GM23338 (cell line): ENCODE measurements around the gene CDH18.

ENCODE experiments used
- CREB1 ChIP-seq: fragments of 250-450 bp; sonication (Bioruptor Pico); IDR thresholded peaks from 2 replicates; pipeline ENCODE4 v1.5.0; 2020; ENCODE audit warnings: low read depth, mild to moderate bottlenecking, moderate library complexity
- CTCF ChIP-seq, 2 experiments: fragments of 200-600 bp in 1 of 2; sonication (generic) in 1 of 2; conservative IDR thresholded peaks; 2 replicates each; pipeline versions ENCODE4 v1.5.1 to v1.6.1; 2016 to 2017; ENCODE audit warnings: antibody characterized with exemption in 2 of 2, low read depth in 2 of 2, mild to moderate bottlenecking in 2 of 2, moderate library complexity in 1 of 2
- ETS1 ChIP-seq: IDR thresholded peaks from 2 replicates; pipeline ENCODE4 v1.6.1; 2016; ENCODE audit warnings: antibody characterized with exemption
- EZH2 ChIP-seq: fragments of 200-600 bp; sonication (generic); IDR thresholded peaks from one replicate; pipeline ENCODE4 v1.8.0; 2017; ENCODE audit warnings: antibody characterized with exemption, mild to moderate bottlenecking, low read depth; ENCODE audit not compliant: unreplicated experiment
- EZH2phosphoT487 ChIP-seq: fragments of 200-600 bp; sonication (generic); IDR thresholded peaks from one replicate; pipeline ENCODE4 v1.8.1; 2018; ENCODE audit warnings: antibody characterized with exemption; ENCODE audit not compliant: unreplicated experiment
- JUNB ChIP-seq: IDR thresholded peaks from one replicate; pipeline ENCODE4 v1.6.1; 2016; ENCODE audit warnings: antibody characterized with exemption; ENCODE audit not compliant: unreplicated experiment
- POLR2AphosphoS5 ChIP-seq: IDR thresholded peaks from 2 replicates; pipeline ENCODE4 v1.6.1; 2016; ENCODE audit warnings: antibody characterized with exemption, low read depth
- REST ChIP-seq: IDR thresholded peaks from one replicate; pipeline ENCODE4 v1.6.1; 2018; ENCODE audit warnings: antibody characterized with exemption; ENCODE audit not compliant: unreplicated experiment
- STAT1 ChIP-seq: IDR thresholded peaks from one replicate; pipeline ENCODE4 v1.6.1; 2016; ENCODE audit warnings: antibody characterized with exemption; ENCODE audit not compliant: unreplicated experiment
- ZNF114 ChIP-seq: fragments of 250-450 bp; sonication (Bioruptor Pico); IDR thresholded peaks from 2 replicates; pipeline ENCODE4 v1.5.0; 2020; ENCODE audit warnings: mild to moderate bottlenecking, moderate library complexity
- ZNF331 ChIP-seq: fragments of 250-450 bp; sonication (Bioruptor Pico); IDR thresholded peaks from 2 replicates; pipeline ENCODE4 v1.5.0; 2020; ENCODE audit warnings: low read depth, mild to moderate bottlenecking, moderate library complexity

GRCh38 chr5:19853616-19854240, 134.3 kb downstream of the CDH18 start:
- TF ChIP-seq CTCF (conservative IDR thresholded peaks at IDR 0.05; ENCODE audit: low read depth in 2 of 2) = no peak
- no peak for TF ChIP-seq POLR2AphosphoS5
- no peak for TF ChIP-seq EZH2
- no peak for TF ChIP-seq EZH2phosphoT487
- no peak for TF ChIP-seq JUNB
- TF ChIP-seq ZNF331 = no peak
- no peak for TF ChIP-seq REST
- no peak for TF ChIP-seq ETS1
- no peak for TF ChIP-seq CREB1 (CRISPR knock-in tag)
- no peak for TF ChIP-seq STAT1
- TF ChIP-seq ZNF114 (CRISPR knock-in tag) = no peak
